OCI-LY1 (cell line): ENCODE measurements around the gene CD47.

ENCODE experiments used
- H2AFZ ChIP-seq: fragments of 200-600 bp; sonication (generic), shearing (Covaris generic); 2 replicates; pipeline ENCODE4 v1.6.0; 2014; ENCODE audit warnings: antibody characterized with exemption, mild to moderate bottlenecking, low read length
- H3F3A ChIP-seq: fragments of 200-600 bp; sonication (generic), shearing (Covaris generic); 2 replicates; pipeline ENCODE4 v1.6.0; 2014; ENCODE audit warnings: mild to moderate bottlenecking, antibody characterized with exemption, low read length, moderate library complexity; ENCODE audit not compliant: insufficient read depth
- H3K27ac ChIP-seq: fragments of 200-600 bp; sonication (generic); 2 replicates; pipeline ENCODE4 v1.5.1; 2014; ENCODE audit warnings: low read length, mixed run types, mild to moderate bottlenecking, low read depth; ENCODE audit not compliant: poor library complexity, severe bottlenecking
- H3K27me3 ChIP-seq: fragments of 200-600 bp; sonication (generic); 2 replicates; pipeline ENCODE4 v1.6.0; 2014; ENCODE audit warnings: antibody characterized with exemption, mild to moderate bottlenecking, low read length, moderate library complexity; ENCODE audit not compliant: insufficient read depth
- H3K36me3 ChIP-seq: fragments of 200-600 bp; sonication (generic); 2 replicates; pipeline ENCODE4 v1.6.1; 2014; ENCODE audit warnings: mild to moderate bottlenecking, antibody characterized with exemption, low read length, moderate library complexity, mixed read lengths; ENCODE audit not compliant: insufficient read depth
- H3K4me1 ChIP-seq: fragments of 200-600 bp; sonication (generic); 2 replicates; pipeline ENCODE4 v1.5.1; 2014; ENCODE audit warnings: mild to moderate bottlenecking, low read length, moderate library complexity; ENCODE audit not compliant: insufficient read depth, severe bottlenecking
- H3K4me2 ChIP-seq: fragments of 200-600 bp; sonication (generic), shearing (Covaris generic); 2 replicates; pipeline ENCODE4 v1.6.1; 2014; ENCODE audit warnings: low read length
- H3K4me3 ChIP-seq: fragments of 200-600 bp; sonication (generic); 2 replicates; pipeline ENCODE4 v1.5.1; 2014; ENCODE audit warnings: low read length, low read depth, mild to moderate bottlenecking, mixed read lengths; ENCODE audit not compliant: poor library complexity, severe bottlenecking
- H3K79me2 ChIP-seq: fragments of 200-600 bp; shearing (Covaris generic); 2 replicates; pipeline ENCODE4 v1.6.1; 2016; ENCODE audit warnings: mixed run types, low read length, mixed read lengths; ENCODE audit not compliant: insufficient read depth
- H3K9ac ChIP-seq: fragments of 200-600 bp; sonication (generic), shearing (Covaris generic); 2 replicates; pipeline ENCODE4 v1.6.1; 2014; ENCODE audit warnings: mild to moderate bottlenecking, low read length, mixed read lengths
- H3K9me2 ChIP-seq: fragments of 200-600 bp; sonication (generic), shearing (Covaris generic); 2 replicates; pipeline ENCODE4 v1.6.1; 2014; ENCODE audit warnings: low read depth, mild to moderate bottlenecking, low read length, mixed read lengths
- H3K9me3 ChIP-seq: fragments of 200-600 bp; shearing (Covaris generic); 2 replicates; pipeline ENCODE4 v1.6.1; 2014; ENCODE audit warnings: low read length, mixed read lengths
- H4K20me1 ChIP-seq: fragments of 200-600 bp; sonication (generic), shearing (Covaris generic); 2 replicates; pipeline ENCODE4 v1.6.0; 2016; ENCODE audit warnings: mild to moderate bottlenecking, low read length; ENCODE audit not compliant: insufficient read depth
- CTCF ChIP-seq: fragments of 200-600 bp; sonication (generic), shearing (Covaris generic); IDR thresholded peaks from 2 replicates; pipeline ENCODE4 v1.5.1; 2017; ENCODE audit warnings: mild to moderate bottlenecking, antibody characterized with exemption, low read length, moderate library complexity, mixed read lengths
- EZH2 ChIP-seq: fragments of 200-600 bp; sonication (generic), shearing (Covaris generic); IDR thresholded peaks from 2 replicates; pipeline ENCODE4 v1.8.0; 2017; ENCODE audit warnings: borderline replicate concordance, mixed run types, mild to moderate bottlenecking, antibody characterized with exemption, low read length, moderate library complexity, mixed read lengths

CD47 gene

GRCh38 chr3:108013141-108014055 lies 77.4 kb downstream of the CD47 start:
- H2AFZ ChIP-seq = no peak overlapping the region

GRCh38 chr3:108012304-108012703 lies 78.5 kb downstream of the CD47 start:
- Histone ChIP-seq H3K9me2 (no peaks in the 10 kb centered on the region), H3F3A (no peaks in the 10 kb centered on the region), H4K20me1 (no peaks in the 10 kb centered on the region), H3K9ac (no peak overlapping the region), H3K4me2 (no peak overlapping the region), H2AFZ (no peak overlapping the region), H3K9me3 (no peaks in the 10 kb centered on the region), H3K4me1 (no peaks in the 10 kb centered on the region), H3K79me2 (no peaks in the 10 kb centered on the region), H3K4me3 (no peak overlapping the region), H3K27me3 (no peaks in the 10 kb centered on the region), H3K27ac (no peak overlapping the region), H3K36me3 (no peaks in the 10 kb centered on the region)
- TF ChIP-seq EZH2 (no peak), CTCF (no peak)

More at GRCh38 chr3:108013141-108014055, 77.4 kb downstream of the CD47 start:
- Histone ChIP-seq H3K36me3 (no peaks in the 10 kb centered on the region), H3K79me2 (no peaks in the 10 kb centered on the region), H3K4me2 (no peak overlapping the region), H3K4me3 (no peak overlapping the region), H3K27me3 (no peaks in the 10 kb centered on the region), H3K9me2 (no peaks in the 10 kb centered on the region), H3F3A (no peaks in the 10 kb centered on the region), H4K20me1 (no peaks in the 10 kb centered on the region), H3K4me1 (no peaks in the 10 kb centered on the region), H3K9ac (no peak overlapping the region), H3K27ac (no peak overlapping the region), H3K9me3 (no peaks in the 10 kb centered on the region)
- TF ChIP-seq EZH2 (no peak), CTCF (no peak)

DNA sequence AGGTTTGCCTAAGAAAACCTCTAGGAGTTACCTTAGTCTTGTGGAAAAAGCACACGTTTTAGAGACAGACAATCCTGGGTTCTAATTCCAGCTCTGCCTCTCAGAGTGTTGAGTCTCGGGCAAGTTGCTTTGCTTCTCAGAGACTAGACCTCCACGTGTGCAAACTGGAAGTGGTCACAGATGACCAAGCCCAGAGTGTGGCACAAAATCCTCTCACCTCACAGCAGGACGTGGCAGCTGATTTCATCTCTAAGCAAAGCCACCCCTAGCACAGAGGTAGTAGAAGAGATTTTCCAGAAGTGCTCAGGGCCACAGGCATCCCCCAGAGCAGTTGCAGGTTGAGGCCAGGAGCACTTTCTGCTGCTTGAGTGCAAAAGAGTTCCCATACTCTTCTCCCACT lies 79.2 kb downstream of the CD47 start:
- Histone ChIP-seq H4K20me1 (no peaks in the 10 kb centered on the region), H3F3A (no peaks in the 10 kb centered on the region), H3K4me3 (no peak overlapping the region), H3K79me2 (no peaks in the 10 kb centered on the region), H2AFZ (no peak overlapping the region), H3K36me3 (no peaks in the 10 kb centered on the region), H3K27me3 (no peaks in the 10 kb centered on the region), H3K4me1 (no peaks in the 10 kb centered on the region), H3K9me3 (no peaks in the 10 kb centered on the region), H3K9me2 (no peaks in the 10 kb centered on the region), H3K4me2 (no peak overlapping the region), H3K27ac (no peak overlapping the region), H3K9ac (no peak overlapping the region)
- no peak for TF ChIP-seq CTCF
- no peak for TF ChIP-seq EZH2
